NCI-H524 (cell line): ENCODE data around the gene ADCY1.
"Not testable (repeated sequence)": the region's sequence is repeated elsewhere in the genome, so short reads cannot be mapped to it uniquely, and the experiment has no call there.

ENCODE experiments used
- DNase-seq, 2 experiments: peaks; one replicate each; lab custom pipeline; 2025; lab: John Stamatoyannopoulos, UW

ADCY1 gene

DNA sequence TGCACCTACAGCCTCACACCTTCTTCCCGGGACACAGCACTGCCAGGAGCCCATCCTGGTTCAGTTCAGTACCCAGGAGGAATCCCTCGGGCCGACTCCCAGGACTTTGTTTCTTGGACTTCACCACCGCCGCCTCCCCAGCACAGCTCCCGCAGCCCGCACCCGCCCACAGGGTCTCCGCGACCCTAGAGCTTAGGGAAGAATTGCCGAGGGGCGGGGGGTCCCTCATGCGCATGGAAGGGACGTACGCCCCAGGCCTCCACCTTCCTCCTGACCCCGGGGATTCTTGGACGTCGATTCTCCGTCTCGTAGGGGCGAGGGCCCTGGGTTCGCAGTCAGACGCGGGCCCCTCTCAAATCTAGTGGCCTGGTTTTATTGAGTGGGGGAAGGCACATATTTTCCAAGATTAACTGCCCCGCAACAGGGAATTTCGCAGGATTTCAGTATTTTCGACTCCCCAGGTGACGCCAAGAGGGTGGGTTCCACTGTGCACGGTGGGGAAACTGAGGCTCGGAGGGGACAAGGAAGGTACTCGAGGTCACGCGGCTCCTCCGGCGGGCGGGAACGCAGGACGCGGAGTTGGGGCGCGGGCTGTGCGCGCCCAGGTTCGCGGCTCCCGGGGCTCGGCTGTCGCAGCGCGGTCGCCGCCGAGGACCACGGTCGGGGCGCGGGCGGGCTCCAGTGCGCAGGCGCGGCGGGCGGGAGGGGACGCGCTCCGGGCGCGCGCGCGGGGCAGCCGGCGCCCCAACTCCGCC, at the start of gene ADCY1:
Gene ADCY1 (plus strand): TSS at position 708 of the 755 bp plus-strand sequence. CDS start 176 bp downstream, outside the sequence.
- peak in 1 of 2 experiments; percentile 32 for DNase-seq

DNA sequence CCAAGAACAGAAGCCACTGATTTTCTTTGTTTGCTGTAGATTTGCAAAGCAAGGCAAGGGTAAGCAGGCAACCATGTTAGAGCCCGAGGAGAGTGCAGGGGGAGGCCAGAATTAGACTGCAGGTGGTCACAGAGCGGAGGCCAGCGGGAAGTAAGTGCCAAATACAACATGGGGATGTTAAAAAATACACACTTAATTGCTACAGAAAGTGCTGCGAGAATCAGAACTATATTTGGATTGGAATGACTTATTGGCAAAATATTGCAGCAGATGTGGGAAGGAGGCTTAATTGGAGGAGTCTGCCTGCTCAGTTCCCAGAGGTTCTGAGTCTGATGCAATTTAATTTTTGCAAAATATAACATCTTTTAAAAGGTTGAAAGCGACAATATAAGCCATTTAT, 49.7 kb upstream of the ADCY1 start:
- no peak for DNase-seq

DNA sequence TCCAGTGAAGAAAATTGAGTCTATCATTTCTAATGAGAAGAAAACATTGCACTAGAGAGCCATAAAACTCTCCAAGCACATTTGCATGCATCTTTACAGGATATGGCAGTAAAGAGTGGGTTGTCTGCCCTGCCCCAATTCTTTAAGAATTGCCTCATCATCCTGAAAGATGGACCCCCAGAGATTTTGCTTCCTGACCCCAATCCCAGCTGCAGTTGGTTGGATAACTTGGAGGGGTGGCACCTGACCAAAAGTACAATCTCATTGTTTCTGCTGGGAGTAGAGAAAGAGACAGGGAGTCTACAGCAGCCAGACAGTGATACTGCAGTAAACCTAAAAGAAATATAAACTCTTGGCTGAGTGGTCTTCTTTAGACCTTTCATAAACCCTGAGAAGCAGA, 49.1 kb upstream of the ADCY1 start:
- DNase-seq = no peak

DNA sequence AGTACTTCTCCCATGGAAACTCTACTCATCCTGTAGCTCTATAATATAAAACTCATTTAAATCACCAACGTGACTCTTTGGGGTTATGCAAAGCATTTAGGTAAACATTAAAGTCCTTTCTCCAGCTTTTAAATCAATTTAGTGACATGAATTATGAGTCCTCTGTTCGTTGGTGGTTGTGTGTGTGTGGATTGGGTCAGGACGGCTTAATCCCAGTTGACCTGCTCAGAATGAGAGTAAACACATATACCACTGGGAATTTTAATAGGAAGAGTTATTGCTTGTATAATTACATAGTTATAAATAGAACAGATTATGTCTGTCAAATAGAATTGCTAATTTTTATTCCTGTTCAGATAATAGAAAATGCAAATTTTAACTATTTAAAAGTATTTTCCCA, 30.7 kb upstream of the ADCY1 start:
- DNase-seq = no peak

DNA sequence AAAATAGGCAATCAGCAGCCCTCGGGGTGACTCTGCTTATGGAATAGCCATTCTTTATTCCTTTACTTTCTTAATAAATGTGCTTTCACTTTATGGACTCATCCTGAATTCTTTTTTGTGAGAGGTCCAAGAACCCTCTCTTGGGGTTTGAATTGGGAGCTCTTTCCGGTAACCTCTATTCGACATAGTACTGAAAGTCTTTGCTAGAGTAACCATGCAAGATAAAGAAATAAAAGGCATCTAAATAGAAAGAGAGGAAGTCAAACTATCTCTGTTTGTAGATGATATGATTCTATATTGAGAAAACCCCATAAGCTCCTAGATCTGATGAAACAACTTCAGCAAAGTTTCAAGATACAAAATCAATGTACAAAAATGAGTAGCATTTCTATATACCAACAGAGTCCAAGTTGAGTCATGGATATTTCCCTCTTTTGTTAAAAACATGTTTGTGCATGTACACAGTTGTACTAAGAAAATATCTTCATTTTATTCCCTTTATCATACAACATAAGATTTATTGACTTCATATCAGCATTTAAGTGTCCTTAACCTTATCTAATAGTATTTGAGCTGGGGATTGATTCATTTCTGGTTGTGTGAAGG, 29.0 kb upstream of the ADCY1 start:
- not testable (repeated sequence) for DNase-seq

DNA sequence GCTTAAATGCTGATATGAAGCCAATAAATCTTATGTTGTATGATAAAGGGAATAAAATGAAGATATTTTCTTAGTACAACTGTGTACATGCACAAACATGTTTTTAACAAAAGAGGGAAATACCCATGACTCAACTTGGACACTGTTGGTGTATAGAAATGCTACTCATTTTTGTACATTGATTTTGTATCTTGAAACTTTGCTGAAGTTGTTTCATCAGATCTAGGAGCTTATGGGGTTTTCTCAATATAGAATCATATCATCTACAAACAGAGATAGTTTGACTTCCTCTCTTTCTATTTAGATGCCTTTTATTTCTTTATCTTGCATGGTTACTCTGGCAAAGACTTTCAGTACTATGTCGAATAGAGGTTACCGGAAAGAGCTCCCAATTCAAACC, 25.3 kb upstream of the ADCY1 start:
- not testable (repeated sequence) for DNase-seq

DNA sequence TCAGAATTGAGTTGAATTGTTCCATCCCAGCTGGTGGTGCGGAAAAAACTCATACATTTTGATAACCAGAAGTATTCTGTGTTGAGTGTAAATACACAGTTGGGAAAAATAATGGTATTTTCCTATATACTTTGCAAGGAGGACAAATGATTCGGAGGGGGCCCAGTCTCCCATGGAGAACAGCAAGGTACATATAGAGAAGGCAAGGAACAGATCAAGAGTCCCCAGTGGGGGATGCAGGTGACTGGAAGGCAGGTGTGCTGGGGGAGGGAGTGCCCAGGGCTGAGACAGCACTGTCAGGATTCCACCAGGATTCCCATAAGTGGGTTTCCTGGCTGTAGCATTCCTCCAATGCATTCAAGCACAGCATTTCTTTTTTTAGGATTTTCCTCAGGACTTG, 10.8 kb upstream of the ADCY1 start:
- no peak for DNase-seq

DNA sequence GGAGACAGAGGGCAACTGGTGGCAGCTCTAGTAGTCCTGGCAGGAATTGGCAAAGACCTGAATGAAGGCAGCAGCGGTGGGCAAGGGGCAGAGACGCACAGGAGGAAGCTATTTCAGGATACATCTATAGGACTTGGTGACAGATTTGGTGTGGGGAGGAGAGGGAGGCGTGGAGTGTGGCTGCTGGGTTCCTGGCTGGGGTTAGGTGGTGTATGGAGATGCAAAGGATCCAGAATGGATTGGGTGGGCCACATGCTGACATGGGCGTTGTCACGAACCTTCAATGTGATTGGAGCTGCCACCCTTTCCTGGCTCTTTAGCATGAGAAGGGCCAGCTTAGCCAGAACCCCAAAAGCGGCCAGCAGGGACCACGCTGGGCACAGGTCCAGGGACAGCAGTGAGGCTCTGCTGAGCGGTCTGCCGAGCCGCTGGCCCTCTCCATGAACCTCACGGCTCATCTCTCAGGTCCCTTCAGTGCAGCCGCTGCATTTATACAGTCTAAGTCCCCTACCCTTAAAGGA, 10.2 kb upstream of the ADCY1 start:
- DNase-seq = no peak

DNA sequence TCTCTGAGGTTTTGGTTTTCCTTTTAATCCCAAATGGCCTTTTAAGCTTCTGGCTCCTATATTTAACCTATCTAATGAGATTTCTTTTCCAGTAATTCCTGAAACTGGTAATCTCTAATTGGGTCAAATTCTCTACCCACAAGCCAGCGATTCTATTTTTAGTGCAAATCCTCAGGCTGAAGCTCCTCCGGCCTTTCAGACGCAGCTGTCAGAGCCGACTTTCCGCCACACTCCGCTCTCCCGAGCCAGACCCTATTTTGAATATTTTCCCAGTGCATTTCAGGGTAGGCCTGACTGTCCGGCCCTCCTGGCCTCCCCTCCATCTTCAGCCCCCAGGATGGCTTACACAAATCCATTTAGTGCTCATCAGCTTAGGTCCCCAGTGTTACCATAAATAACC, 9.7 kb upstream of the ADCY1 start:
- peak; percentile 39 to 59 for DNase-seq

DNA sequence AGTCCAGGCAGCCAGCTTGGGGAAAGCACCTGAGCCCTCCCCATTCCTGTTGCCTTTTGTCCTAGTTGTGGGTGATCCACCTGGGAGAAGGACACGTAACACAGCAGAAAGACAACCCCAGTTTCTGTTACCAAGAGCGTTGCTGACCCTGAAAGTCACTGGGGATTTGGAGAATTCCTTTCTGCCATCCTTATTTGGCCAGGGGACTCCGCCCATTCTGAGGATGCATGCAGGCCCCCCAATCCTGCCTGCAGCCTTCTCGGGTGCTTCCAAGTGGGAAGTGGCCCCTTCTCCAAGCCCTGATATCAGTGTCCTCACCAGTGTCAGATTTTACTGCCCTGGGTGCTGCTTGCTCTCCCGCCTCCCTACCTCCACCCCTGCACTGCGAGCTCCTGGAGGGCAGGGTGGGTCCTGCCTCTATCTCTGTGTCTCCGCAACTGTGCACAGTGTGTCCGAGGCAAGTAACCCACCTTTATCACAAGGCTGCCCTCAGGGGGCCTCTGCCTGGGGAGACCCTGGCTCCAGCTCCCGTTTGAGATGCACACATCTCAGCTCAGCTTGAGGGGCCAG, 9.2 kb upstream of the ADCY1 start:
- DNase-seq = no peak

DNA sequence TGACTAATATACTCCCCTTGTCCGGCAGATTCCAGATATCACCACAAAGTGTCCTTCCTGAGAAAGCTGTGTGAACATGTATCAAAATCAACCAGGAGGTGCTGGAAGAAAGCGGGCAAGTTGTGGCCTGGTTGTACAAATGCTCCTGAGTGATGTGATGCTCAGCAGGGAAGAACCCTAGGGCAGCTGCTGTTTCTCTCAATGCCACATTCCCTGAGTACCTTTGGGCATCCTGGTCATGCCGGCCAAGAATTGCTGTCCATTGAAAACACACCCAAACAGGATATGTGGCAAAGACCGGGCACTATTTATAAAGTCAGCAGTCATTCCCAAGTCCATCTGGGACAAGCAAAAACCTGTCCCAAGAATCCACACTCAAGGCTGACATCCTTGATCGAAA, 7.8 kb upstream of the ADCY1 start:
- no peak for DNase-seq

DNA sequence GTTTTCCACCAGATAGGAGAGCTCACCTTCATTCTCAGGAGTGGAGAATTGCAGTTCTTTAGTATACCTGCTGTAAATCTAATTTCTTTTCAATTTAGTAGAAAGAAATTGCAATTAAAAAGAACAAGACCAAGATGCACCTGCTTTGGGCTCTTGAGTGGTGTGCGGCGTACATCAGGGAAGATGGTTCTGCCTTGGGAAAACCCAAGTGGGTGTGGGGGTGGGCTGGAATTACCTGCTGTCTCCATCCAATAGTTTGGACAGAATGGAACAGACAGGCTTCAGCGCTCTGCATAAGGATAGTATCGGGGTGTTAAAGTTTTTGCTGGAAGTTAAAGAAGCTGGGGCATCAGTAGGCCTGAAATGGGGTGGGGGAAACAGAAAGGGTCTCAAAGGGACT, 7.2 kb upstream of the ADCY1 start:
- DNase-seq = no peak

DNA sequence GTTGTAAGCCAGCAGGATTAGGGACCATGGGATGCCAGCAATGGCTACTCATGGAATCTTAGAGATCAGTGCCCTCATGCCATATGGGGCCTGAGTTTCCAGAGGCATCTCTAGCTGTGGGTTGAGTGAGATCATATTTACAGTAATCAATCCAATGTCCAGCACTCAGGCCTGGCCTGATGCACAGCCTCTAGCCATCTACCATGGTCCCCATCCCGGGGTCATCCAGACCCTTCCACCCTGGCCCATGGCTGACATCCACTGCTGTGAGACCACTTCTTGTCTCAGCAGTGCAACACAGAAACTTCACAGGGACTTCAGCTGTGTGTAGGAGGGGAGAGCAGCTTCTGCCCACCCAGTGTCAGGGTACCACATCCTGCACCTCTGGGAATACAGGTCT, 6.5 kb upstream of the ADCY1 start:
- DNase-seq = no peak

DNA sequence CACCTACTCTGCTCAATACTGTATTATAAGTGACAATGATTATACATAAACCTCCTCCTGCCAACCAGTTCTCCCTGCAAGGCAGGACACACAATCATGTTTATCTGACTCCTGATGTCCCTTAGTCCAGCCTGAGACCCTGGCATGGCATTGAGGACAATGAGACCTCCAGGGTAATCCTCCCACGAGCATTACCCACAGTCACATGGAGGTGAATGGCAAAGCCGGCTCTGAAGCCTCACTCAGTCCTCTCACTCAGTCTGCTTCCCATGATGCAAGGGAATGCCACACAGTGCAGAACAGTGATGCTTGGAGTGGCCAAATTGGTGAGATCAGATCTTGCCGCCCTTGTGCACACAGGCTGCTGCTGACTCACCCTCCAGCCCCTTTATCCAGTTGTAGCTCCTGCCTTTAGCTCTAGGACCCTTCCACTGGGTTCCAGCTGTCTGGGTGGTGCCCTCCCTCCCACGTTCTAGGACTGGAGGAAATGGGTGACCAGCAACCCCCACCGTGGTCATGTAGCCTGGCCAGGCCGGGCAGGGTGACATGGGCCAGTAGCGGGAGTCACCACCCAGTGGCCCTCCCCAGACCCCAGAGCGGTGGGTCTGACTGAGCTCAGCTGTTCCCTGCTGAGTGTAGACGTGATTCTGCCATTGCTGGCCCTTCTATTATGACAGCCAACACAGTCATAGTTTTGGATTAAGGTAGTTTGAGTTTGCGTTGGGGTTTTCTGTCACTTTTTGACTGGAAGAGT, 5.5 kb upstream of the ADCY1 start:
- no peak for DNase-seq

DNA sequence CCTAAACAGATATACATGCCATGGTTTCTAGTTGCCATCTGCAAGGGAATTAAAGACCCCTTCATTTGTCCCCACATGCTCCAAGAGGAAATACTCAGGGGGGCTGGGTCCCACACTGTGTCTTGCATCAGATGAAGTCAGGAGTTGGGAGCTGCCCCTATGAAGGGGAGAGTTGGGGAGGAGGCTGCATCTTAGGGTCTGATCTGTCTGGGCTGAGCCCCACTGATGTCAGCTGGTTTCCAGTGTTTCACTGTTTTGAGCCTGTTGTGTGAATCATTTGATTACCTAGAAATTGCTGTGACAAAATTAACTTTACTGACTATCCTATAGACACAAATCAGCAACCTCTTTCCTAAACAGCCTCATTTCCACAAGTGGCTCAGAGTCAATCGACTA, 4.9 kb upstream of the ADCY1 start:
- no peak for DNase-seq

DNA sequence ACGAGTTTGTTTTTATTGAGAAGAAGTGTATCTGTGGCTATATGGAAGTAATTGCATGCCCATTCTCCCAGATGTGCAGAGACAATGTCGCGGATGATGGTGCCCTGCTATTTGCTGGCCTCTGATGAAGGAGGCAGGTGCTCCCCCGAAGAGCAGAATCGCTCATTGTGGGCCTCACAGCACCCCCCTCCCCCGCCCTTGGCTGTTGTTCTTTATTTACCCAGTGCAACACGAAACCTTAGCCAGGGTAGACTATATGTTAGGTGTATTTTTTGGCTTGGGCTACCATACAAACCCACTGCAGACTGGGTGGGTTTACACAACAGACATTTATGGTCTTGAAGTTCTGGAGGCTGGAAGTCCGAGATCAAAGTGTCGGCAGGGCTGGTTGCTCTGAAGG, 3.4 kb upstream of the ADCY1 start:
- no peak for DNase-seq

DNA sequence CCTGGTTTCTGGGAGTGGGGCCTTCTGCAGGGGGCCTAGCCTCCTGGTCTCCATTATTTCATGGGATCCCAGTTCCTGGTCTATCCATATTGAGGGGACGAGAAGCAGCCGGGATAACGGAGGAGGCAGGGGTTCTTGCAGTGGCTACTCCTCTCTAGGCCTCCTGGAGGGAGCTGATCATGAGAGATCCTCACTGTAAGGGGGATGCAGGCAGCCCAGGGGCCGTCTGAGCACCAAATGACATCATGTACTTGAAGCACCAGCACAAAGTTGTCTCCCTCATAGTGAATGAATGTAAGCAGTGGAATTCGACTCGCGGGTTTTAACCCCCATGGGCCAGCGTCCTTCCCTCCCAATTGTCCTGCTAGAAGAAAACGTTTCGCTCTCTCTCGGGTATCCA, 964 bp upstream of the ADCY1 start:
- no peak for DNase-seq

DNA sequence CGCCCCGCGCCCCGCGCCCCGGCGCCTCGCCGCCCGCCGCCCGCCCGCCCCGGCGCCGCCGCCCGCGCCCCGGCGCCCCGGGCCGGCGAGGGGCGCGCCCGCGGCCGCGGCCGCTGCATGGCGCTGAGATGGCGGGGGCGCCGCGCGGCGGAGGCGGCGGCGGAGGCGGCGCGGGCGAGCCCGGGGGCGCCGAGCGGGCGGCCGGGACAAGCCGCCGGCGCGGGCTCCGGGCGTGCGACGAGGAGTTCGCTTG, 174 bp downstream of the ADCY1 start:
- no peak for DNase-seq

DNA sequence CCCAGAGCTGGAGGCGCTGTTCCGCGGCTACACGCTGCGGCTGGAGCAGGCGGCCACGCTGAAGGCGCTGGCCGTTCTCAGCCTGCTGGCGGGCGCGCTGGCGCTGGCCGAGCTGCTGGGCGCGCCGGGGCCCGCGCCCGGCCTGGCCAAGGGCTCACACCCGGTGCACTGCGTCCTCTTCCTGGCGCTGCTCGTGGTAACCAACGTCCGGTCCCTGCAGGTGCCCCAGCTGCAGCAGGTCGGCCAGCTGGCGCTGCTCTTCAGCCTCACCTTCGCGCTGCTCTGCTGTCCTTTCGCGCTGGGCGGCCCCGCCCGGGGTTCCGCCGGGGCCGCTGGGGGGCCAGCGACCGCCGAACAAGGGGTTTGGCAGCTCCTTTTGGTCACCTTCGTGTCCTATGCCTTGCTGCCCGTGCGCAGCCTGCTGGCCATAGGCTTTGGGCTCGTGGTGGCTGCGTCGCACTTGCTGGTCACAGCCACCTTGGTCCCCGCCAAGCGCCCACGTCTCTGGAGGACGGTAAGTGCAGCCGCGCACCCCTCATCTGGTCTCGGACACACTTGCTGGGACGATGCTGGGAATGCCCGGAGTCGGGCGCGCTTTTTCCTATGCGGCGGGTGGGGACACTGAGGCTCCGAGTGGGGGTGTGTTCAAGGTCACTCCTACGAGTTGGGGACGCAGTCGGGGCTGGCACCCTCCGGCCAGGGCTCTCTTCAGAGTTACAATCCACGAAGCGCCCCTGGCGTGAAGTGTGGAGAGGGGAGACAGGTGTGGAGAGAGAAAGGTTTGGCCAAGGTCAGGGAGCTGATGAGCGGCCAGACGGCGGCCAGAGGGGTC, 717 bp downstream of the ADCY1 start:
- peak in 1 of 2 experiments; percentile 61 for DNase-seq

DNA sequence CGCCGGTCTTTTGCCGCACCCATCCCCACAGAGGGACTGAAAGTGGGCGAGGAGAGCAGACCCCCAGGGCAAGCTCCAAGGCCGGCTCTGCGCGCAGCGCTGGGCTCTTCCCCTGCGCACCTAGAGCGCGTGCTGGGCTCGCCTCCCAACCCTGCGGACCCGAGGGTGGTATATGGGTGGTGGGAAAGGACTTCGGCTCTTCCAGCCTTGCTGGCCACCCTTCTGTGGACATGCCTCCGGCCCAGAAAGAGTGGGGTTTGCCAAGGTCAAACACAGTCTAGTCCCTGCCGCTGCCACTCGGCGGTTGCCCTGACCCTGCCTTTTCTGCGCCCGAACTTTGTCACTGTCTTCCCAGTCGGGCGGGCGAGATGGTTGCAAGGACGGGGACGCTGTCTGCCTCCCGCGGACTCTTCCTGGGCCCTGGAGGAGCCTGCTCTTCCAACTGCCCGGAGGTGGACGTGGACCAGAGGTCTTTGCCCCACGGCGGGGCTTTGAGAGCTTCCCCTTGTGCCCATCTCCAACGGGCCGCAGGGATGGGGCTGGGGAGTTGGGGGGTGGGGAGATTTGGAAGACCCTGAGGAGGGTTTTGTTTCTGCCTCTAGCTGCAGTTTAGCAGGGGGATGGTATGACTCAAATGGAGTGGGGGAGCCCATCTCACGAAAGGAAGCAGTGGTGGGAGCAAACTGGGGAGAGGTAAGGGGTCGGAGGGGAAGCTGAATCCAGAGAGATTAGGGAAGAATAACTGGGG, 1.5 kb downstream of the ADCY1 start:
- DNase-seq = no peak

DNA sequence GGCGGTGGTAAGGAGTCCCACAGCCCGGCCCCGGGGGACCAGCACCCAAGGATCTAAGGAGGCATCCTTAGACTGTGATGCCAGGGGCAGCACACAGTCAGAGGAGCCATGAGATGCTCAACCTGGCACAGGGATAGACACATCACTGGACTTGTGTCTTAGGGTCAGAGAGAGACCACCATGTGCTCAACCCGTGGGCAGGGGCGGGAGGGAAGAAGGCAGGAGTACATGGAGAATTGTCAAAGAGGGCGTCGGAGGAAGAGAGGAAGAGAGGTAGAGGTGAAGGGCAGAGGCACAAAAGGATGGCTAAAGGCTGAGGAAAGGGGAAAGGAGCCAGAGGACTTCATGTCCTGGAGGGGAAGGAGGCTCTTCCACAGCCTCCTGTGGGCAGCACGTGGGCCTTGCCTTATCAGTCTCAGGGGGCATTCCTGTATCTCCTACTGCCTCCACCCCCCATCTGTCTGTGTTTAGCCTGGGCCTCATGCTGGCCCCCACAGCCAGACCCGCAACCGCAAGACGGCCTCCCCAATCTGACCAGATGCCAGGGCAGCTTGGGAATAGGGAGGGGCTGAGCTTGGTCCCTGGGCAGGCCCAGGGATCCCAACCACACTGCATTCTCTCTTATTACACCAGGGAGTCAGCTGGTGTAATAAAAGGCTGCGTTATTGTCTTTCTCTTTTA, 2.2 kb downstream of the ADCY1 start:
- peak; percentile 21 to 75 for DNase-seq
